GM12878 (cell line): ENCODE data around the gene SASH3. TPM values are rescaled to one million over a fixed set of nuclear protein-coding genes. Genes with fewer than 3 reads are reported as not detected.

Experiments used
- FOXM1 ChIP-seq: IDR thresholded peaks from 2 replicates; pipeline ENCODE4 v1.6.1; 2012; ENCODE audit warnings: low read depth, mild to moderate bottlenecking, inconsistent platforms, low read length, moderate library complexity
- GABPA ChIP-seq: IDR thresholded peaks from 2 replicates; pipeline ENCODE4 v1.6.1; 2014; ENCODE audit warnings: antibody characterized with exemption, low read depth, mild to moderate bottlenecking, inconsistent platforms
- GATAD2B ChIP-seq: fragments of 450-650 bp; conservative IDR thresholded peaks from 2 replicates; pipeline ENCODE4 v1.6.1; 2017; ENCODE audit warnings: low read depth, mild to moderate bottlenecking, moderate library complexity
- MEF2A ChIP-seq: IDR thresholded peaks from 2 replicates; pipeline ENCODE4 v1.6.1; 2011; ENCODE audit warnings: low read depth, mild to moderate bottlenecking, low read length, moderate library complexity; ENCODE audit not compliant: insufficient read depth
- MEF2B ChIP-seq: fragments of 450-650 bp; IDR thresholded peaks from 2 replicates; pipeline ENCODE4 v1.6.1; 2018; ENCODE audit warnings: mild to moderate bottlenecking, moderate library complexity; ENCODE audit not compliant: partially characterized antibody, poor library complexity, severe bottlenecking
- NRF1 ChIP-seq: conservative IDR thresholded peaks from 2 replicates; pipeline ENCODE4 v1.6.1; 2011; ENCODE audit warnings: mild to moderate bottlenecking, low read depth, low read length, improper control_type of control experiment
- RCOR1 ChIP-seq: conservative IDR thresholded peaks from 2 replicates; pipeline ENCODE4 v1.6.1; 2012; ENCODE audit warnings: low read depth, low read length, improper control_type of control experiment
- RELB ChIP-seq: fragments of 450-650 bp; IDR thresholded peaks from 2 replicates; pipeline ENCODE4 v1.6.1; 2017; ENCODE audit warnings: low read depth, mild to moderate bottlenecking, moderate library complexity
- SIN3A ChIP-seq: IDR thresholded peaks from 2 replicates; pipeline ENCODE4 v1.6.1; 2012; ENCODE audit warnings: low read depth, low read length, improper control_type of control experiment
- SP1 ChIP-seq: IDR thresholded peaks from one replicate; pipeline ENCODE4 v1.6.1; 2011; ENCODE audit warnings: low read depth, low read length
- SRF ChIP-seq, 2 experiments: IDR thresholded peaks; 2 replicates each; pipeline ENCODE4 v1.6.1; 2011; ENCODE audit warnings: low read depth in 2 of 2, low read length in 2 of 2, mild to moderate bottlenecking in 1 of 2, moderate library complexity in 1 of 2
- TBL1XR1 ChIP-seq: IDR thresholded peaks from 2 replicates; pipeline ENCODE4 v1.6.1; 2012; ENCODE audit warnings: low read depth, low read length, improper control_type of control experiment
- TCF7 ChIP-seq: IDR thresholded peaks from 2 replicates; pipeline ENCODE4 v1.6.1; 2014; ENCODE audit warnings: antibody characterized with exemption, borderline replicate concordance
- USF1 ChIP-seq: IDR thresholded peaks from 2 replicates; pipeline ENCODE4 v1.6.1; 2011; ENCODE audit warnings: borderline replicate concordance, low read depth, mild to moderate bottlenecking, moderate library complexity, mixed read lengths, low read length; ENCODE audit not compliant: insufficient read depth; ENCODE audit errors: extremely low read length
- USF2 ChIP-seq: IDR thresholded peaks from 2 replicates; pipeline ENCODE4 v1.6.1; 2011; ENCODE audit warnings: low read depth, low read length, improper control_type of control experiment, borderline replicate concordance
- ZNF592 ChIP-seq: fragments of 450-650 bp; IDR thresholded peaks from 2 replicates; pipeline ENCODE4 v1.6.1; 2017; ENCODE audit warnings: mild to moderate bottlenecking, moderate library complexity
- ZNF687 ChIP-seq: fragments of 450-650 bp; IDR thresholded peaks from 2 replicates; pipeline ENCODE4 v1.6.1; 2017; ENCODE audit warnings: mild to moderate bottlenecking, moderate library complexity
- polyA plus RNA-seq, 11 experiments: library from polyadenylated mRNA; depleted of rRNA in 4 of 11; unstranded in 6 of 11; stranded (reverse) in 5 of 11; fragments of >200 nt; fragmentation: Nextera tagmentation in 4 of 11; fragmentation: Illumina TruSeq in 1 of 11; extraction: Ambion mirVana in 4 of 11; extraction: Trizol in 1 of 11; gene quantifications; 1 replicate in 1 of 11; 2 replicates in 10 of 11; pipeline versions ENCODE4 v1.2.1 to v1.2.3, GENCODE V29; 2011 to 2016; ENCODE audit warnings: inconsistent platforms in 2 of 11, missing spikeins in 2 of 11, low read depth in 1 of 11
- total RNA-seq, 4 experiments: library from RNA; depleted of rRNA in 3 of 4; stranded (reverse); fragments of >200 nt in 3 of 4; fragmentation: Illumina TruSeq in 1 of 4; extraction: Trizol in 1 of 4; gene quantifications; 2 replicates each; pipeline versions ENCODE4 v1.2.1 to v1.2.3, GENCODE V29; 2013 to 2021

Gene SASH3
- total and polyA plus RNA-seq, 10 of the 15 experiments (the other 5 are each of a cell fraction or from before 2014, with no cell fraction given) = 23.1 to 233 (median 160) TPM

- TF ChIP-seq ZNF687 (peak; percentile 99), TBL1XR1 (peak; percentile 31; the same call in 1 of the 2 replicates), MEF2A (no peak), MEF2B (peak; percentile 56), FOXM1 (0 out of 2 replicates have a peak, but pooled peaks have one; percentile 26), SRF (IDR thresholded peaks at IDR 0.05; ENCODE audit: low read depth in 2 of 2, low read length in 2 of 2) (no peak), NRF1 (peak; percentile 20; the same call in 1 of the 2 replicates), SIN3A (no peak), SP1 (peak; percentile 40), TCF7 (no peak), ZNF592 (no peak), RCOR1 (no peak), USF2 (peak; percentile 64), RELB (peak; percentile 26; the same call in 1 of the 2 replicates), GABPA (no peak), USF1 (peak; percentile 66), GATAD2B (no peak)
These were observed 10.1 kb upstream of the SASH3 start (continued) for GRCh38 chrX:129769467-129770154.
